HepG2 (cell line): Measurements from ENCODE around the gene GPS1.
A peak's percentile ranks its signal among the peaks of the same experiment; 100 is the strongest.

ENCODE experiments used
- CTCF ChIP-seq: sonication (generic); formaldehyde crosslinking; IDR thresholded peaks from 2 replicates; pipeline ENCODE4 v1.5.0; 2020; ENCODE audit warnings: mild to moderate bottlenecking, missing genetic modification reagents, moderate library complexity
- PHF8 ChIP-seq: sonication (generic); formaldehyde crosslinking; IDR thresholded peaks from 2 replicates; pipeline ENCODE4 v1.5.0; 2020; ENCODE audit warnings: missing genetic modification reagents
- POLR2A ChIP-seq, 2 experiments: IDR thresholded peaks; 2 replicates each; pipeline ENCODE4 v1.6.1; 2011; ENCODE audit warnings: low read depth in 2 of 2, low read length in 2 of 2, mild to moderate bottlenecking in 1 of 2, moderate library complexity in 1 of 2; ENCODE audit not compliant: insufficient read depth in 1 of 2
- PRDM4 ChIP-seq: sonication (generic); formaldehyde crosslinking; IDR thresholded peaks from 2 replicates; pipeline ENCODE4 v1.9.0; 2021; ENCODE audit warnings: missing genetic modification reagents, borderline replicate concordance
- SP1 ChIP-seq, 2 experiments: fragments of 450-650 bp in 1 of 2; sonication (generic) in 1 of 2; formaldehyde crosslinking in 1 of 2; IDR thresholded peaks; 2 replicates each; pipeline versions ENCODE4 v1.4.0 to v1.6.1; 2016 to 2020; ENCODE audit warnings: missing genetic modification reagents in 1 of 2
- ZBTB20 ChIP-seq: sonication (generic); formaldehyde crosslinking; IDR thresholded peaks from 2 replicates; pipeline ENCODE4 v1.8.1; 2023; ENCODE audit warnings: missing genetic modification reagents, low read depth, mild to moderate bottlenecking, borderline replicate concordance
- ZBTB8A ChIP-seq: sonication (generic); formaldehyde crosslinking; IDR thresholded peaks from 2 replicates; pipeline ENCODE4 v1.4.0; 2020; ENCODE audit warnings: mild to moderate bottlenecking, low read depth, missing genetic modification reagents, borderline replicate concordance
- ZNF292 ChIP-seq: sonication (generic); formaldehyde crosslinking; IDR thresholded peaks from 2 replicates; pipeline ENCODE4 v1.8.1; 2022; ENCODE audit warnings: mild to moderate bottlenecking, low read depth, missing genetic modification reagents, borderline replicate concordance
- ZNF331 ChIP-seq: sonication (generic); formaldehyde crosslinking; IDR thresholded peaks from 2 replicates; pipeline ENCODE4 v1.4.0; 2020; ENCODE audit warnings: missing genetic modification reagents
- ZNF713 ChIP-seq: sonication (generic); formaldehyde crosslinking; IDR thresholded peaks from 2 replicates; pipeline ENCODE4 v1.4.0; 2020; ENCODE audit warnings: mild to moderate bottlenecking, missing genetic modification reagents
- ZNF772 ChIP-seq: sonication (generic); formaldehyde crosslinking; IDR thresholded peaks from 2 replicates; pipeline ENCODE4 v1.5.0; 2020; ENCODE audit warnings: mild to moderate bottlenecking, missing genetic modification reagents
- ZSCAN21 ChIP-seq: sonication (generic); formaldehyde crosslinking; IDR thresholded peaks from 2 replicates; pipeline ENCODE4 v1.8.0; 2022; ENCODE audit warnings: mild to moderate bottlenecking, missing genetic modification reagents, moderate library complexity, borderline replicate concordance

GRCh38 chr17:82061047-82061925 is 9.6 kb downstream of the GPS1 start:
- no peak for TF ChIP-seq ZNF292 (CRISPR knock-in tag)
- TF ChIP-seq ZBTB8A (CRISPR knock-in tag): no peak
- no peak for TF ChIP-seq ZBTB20 (CRISPR knock-in tag)
- no peak for TF ChIP-seq SP1 (IDR thresholded peaks at IDR 0.05)
- no peak for TF ChIP-seq SP1 (CRISPR knock-in tag; IDR thresholded peaks at IDR 0.05)
- TF ChIP-seq CTCF (CRISPR knock-in tag): no peak
- no peak for TF ChIP-seq ZSCAN21 (CRISPR knock-in tag)
- TF ChIP-seq ZNF772 (CRISPR knock-in tag): no peak
- no peak for TF ChIP-seq PRDM4 (CRISPR knock-in tag)
- no peak for TF ChIP-seq PHF8 (CRISPR knock-in tag)
- no peak for TF ChIP-seq ZNF713
- no peak for TF ChIP-seq ZNF331 (CRISPR knock-in tag)
- TF ChIP-seq POLR2A (IDR thresholded peaks at IDR 0.05; ENCODE audit: insufficient read depth in 1 of 2, low read depth in 2 of 2, low read length in 2 of 2): peak in 1 of 2 experiments; percentile 24; a peak in 1 of 4 replicates
